ENCODE measurements around the gene TALDO1. TPM values are rescaled to one million over a fixed set of nuclear protein-coding genes. Genes with fewer than 3 reads are reported as not detected.

TALDO1 gene
- polyA plus RNA-seq, 1 donor from 2014 or later, result 156 TPM

- Histone ChIP-seq H3K9me2 (ENCODE audit: insufficient read depth, low read length) (no peaks in the 10 kb centered on the region), H3K36me3 (ENCODE audit: insufficient read depth, low read length) (no peaks in the 10 kb centered on the region), H3K9me3 (ENCODE audit: low read length) (no peaks in the 10 kb centered on the region), H2AFZ (ENCODE audit: low read depth, low read length) (no peak overlapping the region), H3K27me3 (ENCODE audit: insufficient read depth, low read depth, low read length) (peaks cover 13% of the 10 kb centered on the region), H3K4me2 (ENCODE audit: low read length) (no peak overlapping the region), H4K20me1 (ENCODE audit: insufficient read depth) (no peaks in the 10 kb centered on the region), H3K27ac (ENCODE audit: low read length) (no peak overlapping the region), H3F3A (ENCODE audit: insufficient read depth, low read length, poor library complexity, severe bottlenecking) (no peaks in the 10 kb centered on the region), H3K9ac (ENCODE audit: low read length) (no peak overlapping the region), H3K4me3 (ENCODE audit: low read length) (no peak overlapping the region), H3K79me2 (replicated peaks; ENCODE audit: insufficient read depth, low read length) (no peaks in the 10 kb centered on the region)
- TF ChIP-seq POLR2AphosphoS5 (IDR thresholded peaks at IDR 0.05) (no peak), CTCF (IDR thresholded peaks at IDR 0.05; ENCODE audit: poor library complexity, severe bottlenecking) (no peak)
Observed at GRCh38 chr11:703506-703905, 43.8 kb upstream of the TALDO1 start.

- H3K79me2 ChIP-seq (replicated peaks; ENCODE audit: insufficient read depth, low read length), result no peaks in the 10 kb centered on the region
- H3K9me3 ChIP-seq (ENCODE audit: low read length), result no peaks in the 10 kb centered on the region
- no peaks in the 10 kb centered on the region for H3K9me2 ChIP-seq (ENCODE audit: insufficient read depth, low read length)
- TF ChIP-seq CTCF (IDR thresholded peaks at IDR 0.05; ENCODE audit: poor library complexity, severe bottlenecking), result no peak
- no peak for TF ChIP-seq EP300 (conservative IDR thresholded peaks at IDR 0.05; ENCODE audit: poor library complexity, severe bottlenecking)
- TF ChIP-seq SMC3 (conservative IDR thresholded peaks at IDR 0.05; ENCODE audit: poor library complexity), result no peak
- TF ChIP-seq TAF1 (IDR thresholded peaks at IDR 0.05; ENCODE audit: low read depth), result no peak
- no peak for TF ChIP-seq RAD21 (conservative IDR thresholded peaks at IDR 0.05)
- TF ChIP-seq POLR2AphosphoS5 (IDR thresholded peaks at IDR 0.05), result no peak
- no peak for TF ChIP-seq REST (IDR thresholded peaks at IDR 0.05; ENCODE audit: borderline replicate concordance)
- H3K4me3 ChIP-seq (ENCODE audit: low read length), result no peak overlapping the region
- no peaks in the 10 kb centered on the region for H4K20me1 ChIP-seq (ENCODE audit: insufficient read depth)
- peaks cover 13% of the 10 kb centered on the region for H3K27me3 ChIP-seq (ENCODE audit: insufficient read depth, low read depth, low read length)
- H3K27ac ChIP-seq (ENCODE audit: low read length), result no peak overlapping the region
- no peak overlapping the region for H3K9ac ChIP-seq (ENCODE audit: low read length)
- H2AFZ ChIP-seq (ENCODE audit: low read depth, low read length), result no peak overlapping the region
- H3F3A ChIP-seq (ENCODE audit: insufficient read depth, low read length, poor library complexity, severe bottlenecking), result no peaks in the 10 kb centered on the region
- no peaks in the 10 kb centered on the region for H3K36me3 ChIP-seq (ENCODE audit: insufficient read depth, low read length)
- no peak overlapping the region for H3K4me2 ChIP-seq (ENCODE audit: low read length)
Observed at GRCh38 chr11:704228-704674, 43.0 kb upstream of the TALDO1 start.

Data from neural cell (in vitro differentiated cells).